Brain microvascular endothelial cell (primary cell): ENCODE results near the gene DKC1.
"Not testable (repeated sequence)": the region's sequence is repeated elsewhere in the genome, so short reads cannot be mapped to it uniquely, and the experiment has no call there.

ENCODE experiments used
- DNase-seq: peaks from one replicate; pipeline ENCODE4 v3.0.0-alpha.2; 2020
- H3K27ac ChIP-seq: fragments of 250-450 bp; sonication (Bioruptor Pico); 2 replicates; pipeline ENCODE4 v1.5.1; 2020; ENCODE audit warnings: mild to moderate bottlenecking, moderate library complexity
- H3K27me3 ChIP-seq: fragments of 250-450 bp; sonication (Bioruptor Pico); replicated peaks from 2 replicates; pipeline ENCODE4 v1.5.1; 2020; ENCODE audit warnings: mild to moderate bottlenecking
- H3K36me3 ChIP-seq: fragments of 250-450 bp; sonication (Bioruptor Pico); replicated peaks from 2 replicates; pipeline ENCODE4 v1.5.1; 2020; ENCODE audit warnings: mild to moderate bottlenecking
- H3K4me3 ChIP-seq: 2 replicates; pipeline ENCODE4 v1.5.1; 2011; ENCODE audit warnings: low read depth, mild to moderate bottlenecking, control low read depth, low read length, moderate library complexity
- in situ Hi-C: cut with HindIII; loops from 2 replicates; pipeline ENCODE4 v1.10.0; 2017; ENCODE audit warnings: low sequenced_read_pairs, low pct_ligation_motif_present
- TF ChIP-seq, protein P1 (sequence below): IDR thresholded peaks from 2 replicates; pipeline ENCODE4 v1.5.1; 2011; ENCODE audit warnings: low read depth, mild to moderate bottlenecking, moderate library complexity, low read length, control low read depth, inconsistent platforms; ENCODE audit errors: missing control alignments

DKC1 gene

DNA sequence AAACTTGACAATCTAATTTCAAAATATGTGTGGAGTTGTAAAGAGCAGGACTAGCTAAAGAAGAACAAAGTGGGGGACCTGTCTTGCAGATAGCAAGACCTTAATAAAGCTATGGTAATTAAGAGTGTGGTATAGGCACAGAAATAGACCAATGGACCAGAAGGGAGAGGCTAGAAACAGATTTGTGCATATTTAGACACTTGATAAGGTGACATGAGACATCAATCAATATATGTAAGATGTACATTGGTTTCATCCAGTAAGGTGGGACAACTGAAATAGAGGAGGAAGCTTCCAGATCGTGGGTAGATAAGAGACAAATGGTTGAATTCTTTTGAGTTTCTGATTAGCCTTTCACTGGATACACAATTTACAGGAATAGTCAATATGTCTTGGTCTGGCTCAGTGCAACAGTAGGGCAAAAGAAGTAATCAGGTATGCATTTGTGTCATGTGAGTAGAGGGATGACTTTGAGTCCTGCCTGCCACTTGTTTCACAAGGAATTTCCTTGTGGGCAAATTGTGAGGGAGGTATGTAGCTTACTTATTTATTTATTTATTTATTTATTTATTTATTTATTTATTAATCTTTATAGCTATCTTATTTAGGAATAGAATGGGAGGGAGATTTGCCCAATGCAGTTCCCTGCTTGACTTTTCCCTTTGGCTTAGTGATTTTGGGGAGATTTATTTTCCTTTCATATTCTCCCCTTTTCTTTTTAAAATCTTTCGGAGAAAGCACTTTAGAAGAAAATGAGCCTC is 49.9 kb downstream of the DKC1 start:
- Histone ChIP-seq H3K27ac (no peak overlapping the region), H3K4me3 (no peak overlapping the region), H3K27me3 (no peaks in the 10 kb centered on the region), H3K36me3 (no peaks in the 10 kb centered on the region)
- no peak for DNase-seq
- TF ChIP-seq, protein P1, sequence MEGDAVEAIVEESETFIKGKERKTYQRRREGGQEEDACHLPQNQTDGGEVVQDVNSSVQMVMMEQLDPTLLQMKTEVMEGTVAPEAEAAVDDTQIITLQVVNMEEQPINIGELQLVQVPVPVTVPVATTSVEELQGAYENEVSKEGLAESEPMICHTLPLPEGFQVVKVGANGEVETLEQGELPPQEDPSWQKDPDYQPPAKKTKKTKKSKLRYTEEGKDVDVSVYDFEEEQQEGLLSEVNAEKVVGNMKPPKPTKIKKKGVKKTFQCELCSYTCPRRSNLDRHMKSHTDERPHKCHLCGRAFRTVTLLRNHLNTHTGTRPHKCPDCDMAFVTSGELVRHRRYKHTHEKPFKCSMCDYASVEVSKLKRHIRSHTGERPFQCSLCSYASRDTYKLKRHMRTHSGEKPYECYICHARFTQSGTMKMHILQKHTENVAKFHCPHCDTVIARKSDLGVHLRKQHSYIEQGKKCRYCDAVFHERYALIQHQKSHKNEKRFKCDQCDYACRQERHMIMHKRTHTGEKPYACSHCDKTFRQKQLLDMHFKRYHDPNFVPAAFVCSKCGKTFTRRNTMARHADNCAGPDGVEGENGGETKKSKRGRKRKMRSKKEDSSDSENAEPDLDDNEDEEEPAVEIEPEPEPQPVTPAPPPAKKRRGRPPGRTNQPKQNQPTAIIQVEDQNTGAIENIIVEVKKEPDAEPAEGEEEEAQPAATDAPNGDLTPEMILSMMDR: no peak
- in situ Hi-C loops: no loop called here

DNA sequence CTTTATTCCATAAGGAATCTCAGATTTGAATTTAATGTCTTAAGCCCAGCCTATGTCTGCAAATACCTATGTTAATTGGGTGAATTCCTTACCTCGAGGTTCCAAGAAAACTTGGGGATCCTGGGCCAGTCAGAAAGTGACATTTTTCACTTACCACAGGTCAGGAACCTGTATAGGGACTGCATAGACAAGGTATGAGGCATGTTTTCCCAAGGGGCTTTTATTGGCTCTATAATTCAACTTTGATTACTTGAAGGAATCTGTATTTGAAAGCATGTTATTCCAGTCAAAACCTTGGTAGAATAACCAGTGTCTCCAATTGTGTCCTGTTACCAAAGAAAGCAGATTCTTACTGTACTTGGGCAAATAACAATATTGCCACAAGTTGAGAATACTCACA is 51.1 kb downstream of the DKC1 start:
- TF ChIP-seq, protein P1: no peak
- in situ Hi-C loops: no loop called here
- Histone ChIP-seq H3K27me3 (no peaks in the 10 kb centered on the region), H3K4me3 (no peak overlapping the region), H3K36me3 (no peaks in the 10 kb centered on the region), H3K27ac (no peak overlapping the region)
- DNase-seq: no peak

GRCh38 chrX:154815274-154815818 is 52.7 kb downstream of the DKC1 start:
- in situ Hi-C loops: no loop called here
- Histone ChIP-seq H3K4me3 (no peak overlapping the region), H3K27ac (no peak overlapping the region), H3K36me3 (no peaks in the 10 kb centered on the region), H3K27me3 (no peaks in the 10 kb centered on the region)
- TF ChIP-seq, protein P1: no peak
- peak; percentile 22 for DNase-seq

DNA sequence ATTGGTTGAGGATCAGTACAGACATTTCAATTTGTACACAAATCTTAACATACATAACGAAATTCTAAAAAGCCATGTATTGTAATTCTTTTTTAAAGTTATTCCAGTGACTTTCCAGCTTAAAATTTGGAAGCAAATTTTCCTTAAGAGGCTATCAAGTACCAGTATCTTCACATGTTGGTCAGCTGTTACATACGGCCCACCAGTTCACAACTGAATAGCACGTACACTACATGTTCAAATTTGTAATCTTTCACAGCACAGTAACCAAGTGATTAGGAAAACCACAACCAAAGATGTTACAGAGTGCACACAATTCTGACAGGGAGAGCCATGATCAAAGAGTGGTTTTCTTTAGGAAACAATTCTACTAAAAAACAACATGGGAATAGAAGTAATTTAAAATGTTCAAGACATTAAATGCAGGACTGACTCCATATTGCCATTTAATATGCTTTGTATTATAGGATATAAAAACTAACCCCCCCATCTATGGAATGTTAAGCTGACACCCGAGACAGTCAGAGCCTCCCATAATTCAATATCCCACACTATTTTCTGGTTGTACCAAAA is 53.7 kb downstream of the DKC1 start:
- H3K27me3 ChIP-seq, H3K36me3 ChIP-seq, DNase-seq, H3K27ac ChIP-seq, H3K4me3 ChIP-seq, in situ Hi-C loops: not testable (repeated sequence)

GRCh38 chrX:154817048-154817618 is 54.5 kb downstream of the DKC1 start:
- H3K27ac ChIP-seq, in situ Hi-C loops, H3K27me3 ChIP-seq, H3K36me3 ChIP-seq, DNase-seq, H3K4me3 ChIP-seq: not testable (repeated sequence)

DNA sequence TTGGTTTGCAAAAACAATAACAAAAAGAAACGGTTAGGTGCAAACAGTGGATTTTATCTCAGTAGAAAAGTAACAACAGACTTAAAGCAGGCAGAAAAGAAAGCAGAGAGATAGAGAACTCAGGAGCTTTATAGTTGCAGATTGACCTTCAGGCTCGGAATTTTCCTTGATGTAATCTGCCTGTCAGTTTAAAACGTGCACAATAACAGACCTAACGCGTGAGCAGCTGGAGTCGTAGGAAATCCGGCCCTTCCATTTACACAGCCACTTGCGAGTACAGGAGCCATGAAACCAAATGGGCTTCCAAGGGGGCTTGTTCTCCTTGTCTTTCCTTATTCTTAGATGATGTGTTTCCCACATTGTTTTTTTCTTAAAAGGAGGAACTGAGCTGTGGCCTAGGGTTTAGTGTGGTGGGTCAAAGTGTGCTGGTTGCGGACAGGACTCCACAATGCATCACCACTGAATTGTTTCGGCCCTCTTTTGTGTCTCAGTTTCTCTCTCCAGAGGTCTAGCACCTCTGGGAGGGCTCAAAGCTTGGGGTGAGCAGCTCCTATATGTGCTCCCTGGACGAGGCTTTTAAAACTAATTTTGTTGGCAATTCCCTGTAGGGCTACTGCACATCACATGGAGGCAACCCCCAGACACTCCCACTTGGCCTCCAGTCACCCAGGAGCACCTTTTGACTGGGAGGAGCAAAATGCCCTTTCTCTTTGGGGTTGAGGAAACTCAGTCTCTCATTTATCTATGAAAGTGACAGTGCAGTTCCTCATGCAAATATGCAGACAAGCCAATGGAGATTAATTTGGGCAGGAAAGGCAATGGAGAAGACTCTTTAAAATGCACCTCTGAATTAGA is 56.5 kb downstream of the DKC1 start:
- Histone ChIP-seq H3K36me3 (no peaks in the 10 kb centered on the region), H3K27me3 (no peaks in the 10 kb centered on the region), H3K27ac (no peak overlapping the region), H3K4me3 (no peak overlapping the region)
- DNase-seq: no peak
- TF ChIP-seq, protein P1: no peak
- in situ Hi-C loops: no loop called here
